Limb (tissue), 2 donors: ENCODE data around the gene DLAT.
A peak's percentile ranks its signal among the peaks of the same experiment; 100 is the strongest.
"Not testable (repeated sequence)": the region's sequence is repeated elsewhere in the genome, so short reads cannot be mapped to it uniquely, and the experiment has no call there.

Source experiments
- DNase-seq, 2 donors: peaks; one replicate each; pipeline ENCODE4 v3.0.0-alpha.2; 2016; ENCODE audit errors: extremely low spot score in 2 of 2

The DLAT gene

GRCh38 chr11:112048256-112048655 lies 23.0 kb downstream of the DLAT start:
- not testable (repeated sequence) for DNase-seq

- DNase-seq = no peak
Observed at GRCh38 chr11:112049777-112050176, 24.6 kb downstream of the DLAT start.

GRCh38 chr11:112050721-112051120 lies 25.5 kb downstream of the DLAT start:
- DNase-seq = no peak

GRCh38 chr11:112051768-112052167 lies 26.6 kb downstream of the DLAT start:
- DNase-seq = no peak

- DNase-seq = no peak
Observed at GRCh38 chr11:112057170-112057569, 32.0 kb downstream of the DLAT start.

GRCh38 chr11:112058103-112058502 lies 32.9 kb downstream of the DLAT start:
- DNase-seq = no peak

GRCh38 chr11:112062923-112063322 lies 37.7 kb downstream of the DLAT start:
- no peak for DNase-seq

GRCh38 chr11:112073941-112074811 lies 49.0 kb downstream of the DLAT start, which contains the start of the genes NKAPD1 and PIH1D2:
NKAPD1 (plus strand) TSS chr11:112074299; CDS start chr11:112075575, 1,276 bp downstream.
PIH1D2 (minus strand) TSS chr11:112074017; CDS start chr11:112073174, 843 bp downstream.
- peak; percentile 87 to 90 for DNase-seq

- DNase-seq = no peak
Observed at GRCh38 chr11:112082729-112083128, 57.5 kb downstream of the DLAT start.

GRCh38 chr11:112085822-112086421 lies 60.7 kb downstream of the DLAT start:
- DNase-seq = no peak

- peak; percentile 96 to 99 for DNase-seq
Observed at GRCh38 chr11:112086422-112087191, 61.4 kb downstream of the DLAT start, which contains the start of the genes SDHD and TIMM8B. SDHD (plus strand) TSS chr11:112086873; CDS start chr11:112086908, 35 bp downstream. TIMM8B (minus strand) TSS chr11:112086756; CDS start chr11:112086723, 33 bp downstream.

- DNase-seq = no peak
Observed at GRCh38 chr11:112087212-112087611, 62.0 kb downstream of the DLAT start.

- not testable (repeated sequence) for DNase-seq
Observed at GRCh38 chr11:112095302-112095701, 70.1 kb downstream of the DLAT start.

- no peak for DNase-seq
Observed at GRCh38 chr11:112096194-112096593, 71.0 kb downstream of the DLAT start.

GRCh38 chr11:112097734-112098528 lies 72.7 kb downstream of the DLAT start:
- DNase-seq = no peak

- DNase-seq = no peak
Observed at GRCh38 chr11:112100462-112100861, 75.3 kb downstream of the DLAT start.

- no peak for DNase-seq
Observed at GRCh38 chr11:112103446-112103845, 78.2 kb downstream of the DLAT start.

- no peak for DNase-seq
Observed at GRCh38 chr11:112106070-112106469, 80.9 kb downstream of the DLAT start.
